ENCODE results near the gene PARL. TPM values are rescaled to one million over a fixed set of nuclear protein-coding genes. Genes with fewer than 3 reads are reported as not detected.

Gene PARL
- total RNA-seq, 1 donor from 2014 or later: 36.6 TPM

DNA sequence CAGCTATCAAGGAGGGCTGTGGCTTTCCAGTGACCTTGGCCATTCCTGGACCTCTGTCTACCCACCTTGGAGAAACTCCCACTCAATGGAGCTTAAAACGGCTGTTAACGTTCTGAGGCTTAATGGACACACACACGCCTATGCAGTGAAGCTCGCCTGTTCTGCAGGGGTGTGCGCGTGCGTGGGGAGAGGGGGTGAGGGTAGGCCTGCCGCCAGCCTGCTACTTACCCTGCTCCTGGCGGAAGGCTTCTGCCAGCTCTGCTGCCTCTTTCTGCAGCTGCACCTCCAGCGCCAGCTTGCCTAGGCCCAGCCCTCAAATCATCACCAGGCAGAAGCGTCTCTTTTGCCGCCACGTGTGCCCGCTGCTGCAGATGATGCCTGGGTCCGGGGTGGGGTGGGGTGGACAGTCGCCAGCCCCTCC lies 23.2 kb upstream of the PARL start:
- Histone ChIP-seq H3K9me3 (no peaks in the 10 kb centered on the region), H3K27ac (no peak overlapping the region), H3K27me3 (no peaks in the 10 kb centered on the region), H3K4me1 (no peaks in the 10 kb centered on the region), H3K36me3 (no peaks in the 10 kb centered on the region), H3K4me3 (no peak overlapping the region)
- no peak for DNase-seq (ENCODE audit: extremely low spot score in 2 of 2)
- TF ChIP-seq POLR2A (IDR thresholded peaks at IDR 0.05) (no peak), POLR2AphosphoS5 (IDR thresholded peaks at IDR 0.05; ENCODE audit: insufficient read depth in 1 of 2, low read depth in 1 of 2) (no peak)
- TF ChIP-seq, protein P1, sequence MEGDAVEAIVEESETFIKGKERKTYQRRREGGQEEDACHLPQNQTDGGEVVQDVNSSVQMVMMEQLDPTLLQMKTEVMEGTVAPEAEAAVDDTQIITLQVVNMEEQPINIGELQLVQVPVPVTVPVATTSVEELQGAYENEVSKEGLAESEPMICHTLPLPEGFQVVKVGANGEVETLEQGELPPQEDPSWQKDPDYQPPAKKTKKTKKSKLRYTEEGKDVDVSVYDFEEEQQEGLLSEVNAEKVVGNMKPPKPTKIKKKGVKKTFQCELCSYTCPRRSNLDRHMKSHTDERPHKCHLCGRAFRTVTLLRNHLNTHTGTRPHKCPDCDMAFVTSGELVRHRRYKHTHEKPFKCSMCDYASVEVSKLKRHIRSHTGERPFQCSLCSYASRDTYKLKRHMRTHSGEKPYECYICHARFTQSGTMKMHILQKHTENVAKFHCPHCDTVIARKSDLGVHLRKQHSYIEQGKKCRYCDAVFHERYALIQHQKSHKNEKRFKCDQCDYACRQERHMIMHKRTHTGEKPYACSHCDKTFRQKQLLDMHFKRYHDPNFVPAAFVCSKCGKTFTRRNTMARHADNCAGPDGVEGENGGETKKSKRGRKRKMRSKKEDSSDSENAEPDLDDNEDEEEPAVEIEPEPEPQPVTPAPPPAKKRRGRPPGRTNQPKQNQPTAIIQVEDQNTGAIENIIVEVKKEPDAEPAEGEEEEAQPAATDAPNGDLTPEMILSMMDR (IDR thresholded peaks at IDR 0.05): no peak
- intact Hi-C loops (cut with DNase I): no loop called here

DNA sequence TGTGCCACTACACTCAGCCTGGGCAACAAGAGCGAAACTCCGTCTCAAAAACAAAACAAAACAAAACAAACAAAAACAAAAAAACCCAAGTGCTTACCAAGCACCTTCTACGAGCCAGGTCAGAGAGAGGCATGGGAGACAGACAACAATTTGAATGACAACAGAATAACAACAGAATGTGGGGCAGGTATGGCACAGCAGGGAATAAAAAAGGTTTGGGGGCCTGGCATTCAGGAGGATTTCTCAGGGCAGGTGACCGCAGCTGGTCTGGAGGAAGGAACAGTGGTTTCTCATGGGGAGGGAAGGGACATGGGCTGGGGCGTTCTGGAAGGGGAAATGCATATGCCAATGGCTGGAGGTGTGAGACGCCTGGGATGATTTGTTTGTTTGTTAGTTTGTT lies 22.5 kb upstream of the PARL start:
- no peak for DNase-seq (ENCODE audit: extremely low spot score in 2 of 2)
- Histone ChIP-seq H3K27ac (no peak overlapping the region), H3K4me3 (no peak overlapping the region), H3K27me3 (no peaks in the 10 kb centered on the region), H3K9me3 (no peaks in the 10 kb centered on the region), H3K4me1 (no peaks in the 10 kb centered on the region), H3K36me3 (no peaks in the 10 kb centered on the region)
- TF ChIP-seq POLR2A (IDR thresholded peaks at IDR 0.05): no peak
- no peak for TF ChIP-seq POLR2AphosphoS5 (IDR thresholded peaks at IDR 0.05; ENCODE audit: insufficient read depth in 1 of 2, low read depth in 1 of 2)
- TF ChIP-seq, protein P1 (IDR thresholded peaks at IDR 0.05): no peak
- intact Hi-C loops (cut with DNase I): no loop called here

DNA sequence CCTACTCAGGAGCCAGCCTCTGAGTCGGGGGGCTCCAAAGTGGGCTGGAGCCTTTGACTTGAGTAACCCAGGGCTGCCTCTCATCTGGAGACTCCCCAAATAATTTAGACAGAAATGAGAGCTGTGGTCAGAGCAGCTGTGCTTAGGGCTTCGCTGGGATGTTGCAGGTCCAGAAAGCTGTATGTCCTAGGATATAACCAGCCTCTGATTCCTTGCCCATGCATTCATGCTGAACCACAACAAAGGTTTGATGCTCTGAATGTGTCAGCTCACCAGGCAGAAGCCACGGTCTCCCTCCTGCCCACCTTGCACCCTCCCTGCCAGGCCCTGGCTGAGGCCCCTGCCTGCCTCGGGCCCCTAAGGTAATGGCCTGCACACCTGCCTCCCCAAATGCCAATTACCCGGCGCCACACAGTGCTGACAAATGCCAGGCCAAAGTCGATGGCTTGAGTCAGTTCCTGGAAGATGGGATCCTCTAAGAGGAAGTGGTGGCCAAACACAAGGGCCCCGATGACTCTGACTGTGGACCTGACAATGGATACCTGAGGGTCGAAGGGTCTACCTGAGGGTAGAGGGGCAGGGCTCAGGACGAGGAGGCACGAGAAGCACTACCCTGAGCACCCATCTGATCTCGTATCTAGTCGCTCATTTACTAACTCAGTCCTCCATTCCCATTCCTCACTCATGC lies 21.7 kb upstream of the PARL start:
- DNase-seq (ENCODE audit: extremely low spot score in 2 of 2): no peak
- Histone ChIP-seq H3K27ac (no peak overlapping the region), H3K27me3 (no peaks in the 10 kb centered on the region), H3K4me3 (no peak overlapping the region), H3K4me1 (no peaks in the 10 kb centered on the region), H3K36me3 (no peaks in the 10 kb centered on the region), H3K9me3 (no peaks in the 10 kb centered on the region)
- intact Hi-C loops (cut with DNase I): no loop called here
- TF ChIP-seq, protein P1 (IDR thresholded peaks at IDR 0.05): no peak
- TF ChIP-seq POLR2AphosphoS5 (IDR thresholded peaks at IDR 0.05; ENCODE audit: insufficient read depth in 1 of 2, low read depth in 1 of 2): no peak
- TF ChIP-seq POLR2A (IDR thresholded peaks at IDR 0.05): no peak

GRCh38 chr3:183904833-183905780 lies 20.4 kb upstream of the PARL start:
- intact Hi-C loops (cut with DNase I): no loop called here
- Histone ChIP-seq H3K27ac (no peak overlapping the region), H3K36me3 (no peaks in the 10 kb centered on the region), H3K4me3 (no peak overlapping the region), H3K9me3 (no peaks in the 10 kb centered on the region), H3K4me1 (no peaks in the 10 kb centered on the region), H3K27me3 (no peaks in the 10 kb centered on the region)
- no peak for DNase-seq (ENCODE audit: extremely low spot score in 2 of 2)
- TF ChIP-seq POLR2AphosphoS5 (IDR thresholded peaks at IDR 0.05; ENCODE audit: insufficient read depth in 1 of 2, low read depth in 1 of 2) (no peak), POLR2A (IDR thresholded peaks at IDR 0.05) (no peak)
- TF ChIP-seq, protein P1 (IDR thresholded peaks at IDR 0.05): no peak
